Esophagus muscularis mucosa (tissue), 2 donors: Measurements from ENCODE around the gene ITPR2.

ENCODE experiments used
- POLR2A ChIP-seq: fragments of 450-650 bp; IDR thresholded peaks from one replicate; pipeline ENCODE4 v1.6.1; 2017; ENCODE audit warnings: antibody characterized with exemption, moderate library complexity, mild to moderate bottlenecking, low read depth
- POLR2AphosphoS5 ChIP-seq, 2 donors: sonication (generic); formaldehyde crosslinking; IDR thresholded peaks; one replicate each; pipeline ENCODE4 v1.6.1; 2017; ENCODE audit warnings: antibody characterized with exemption in 2 of 2

DNA sequence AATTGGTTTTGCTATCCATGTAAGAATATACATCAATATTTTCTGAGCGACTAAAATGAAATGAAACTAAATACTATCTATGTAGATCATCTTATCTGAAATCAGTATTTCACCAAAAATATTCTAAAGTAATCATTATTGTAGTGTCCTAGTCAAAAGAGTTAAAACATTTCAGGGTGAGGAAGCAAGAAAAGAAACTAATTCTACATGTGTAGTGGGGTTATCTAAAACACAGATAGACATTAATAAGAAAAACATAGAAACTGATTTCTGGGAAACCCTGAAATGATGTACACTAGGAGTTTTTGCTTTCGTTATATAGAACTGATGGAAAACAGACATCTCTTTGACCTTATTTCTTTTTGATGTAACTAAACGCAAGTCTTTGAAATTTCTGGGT is 379.7 kb downstream of the ITPR2 start:
- TF ChIP-seq POLR2A (no peak), POLR2AphosphoS5 (IDR thresholded peaks at IDR 0.05) (no peak)
